ENCODE results near the gene HOXA11. TPM values are rescaled to one million over a fixed set of nuclear protein-coding genes. Genes with fewer than 3 reads are reported as not detected.

The HOXA11 gene
- total RNA-seq, 3 donors from 2014 or later (not counting 1 experiment from before 2014, with no cell fraction given), result not detected

GRCh38 chr7:27182861-27183681 lies 2.0 kb downstream of the HOXA11 start:
- peak; percentile 14 to 23 for DNase-seq
- no peaks in the 10 kb centered on the region for H3K9me3 ChIP-seq (ENCODE audit: control insufficient read depth, insufficient read depth, low read length)
- WGBS (ENCODE audit: insufficient coverage), result 20% methylated on average over 38 of the region's 39 CpGs

GRCh38 chr7:27182285-27182841 lies 2.7 kb downstream of the HOXA11 start:
- H3K36me3 ChIP-seq (ENCODE audit: control insufficient read depth, insufficient read depth, low read length), result no peaks in the 10 kb centered on the region
- peaks cover 80% of the 10 kb centered on the region for H3K27me3 ChIP-seq (ENCODE audit: control insufficient read depth, insufficient read depth, low read length)
- Mint-ChIP-seq H3K4me1 (peaks cover 27 to 37% of the 10 kb centered on the region in 2 donors), H3K9me3 (no peaks in the 10 kb centered on the region), H3K27me3 (ENCODE audit: low read depth in 2 of 2) (peaks cover 68 to 79% of the 10 kb centered on the region in 2 donors), H3K4me3 (peak overlapping the region; percentile 37), H3K36me3 (peaks cover 7% of the 10 kb centered on the region), H3K27ac (no peak overlapping the region)
- H3K9me3 ChIP-seq (ENCODE audit: control insufficient read depth, insufficient read depth, low read length), result no peaks in the 10 kb centered on the region
- intact Hi-C loops (cut with micrococcal nuclease), result no loop called here
- H3K4me1 ChIP-seq (ENCODE audit: control insufficient read depth, insufficient read depth, low read length), result peaks cover 42% of the 10 kb centered on the region
- no peak for DNase-seq
- no peak for ATAC-seq
- no peak for TF ChIP-seq CTCF (IDR thresholded peaks at IDR 0.05)
- 60% methylated on average over 4 of the region's 4 CpGs for WGBS (ENCODE audit: insufficient coverage)
- H3K27ac ChIP-seq (ENCODE audit: low read length), result no peak overlapping the region
- no peak overlapping the region for H3K4me3 ChIP-seq (ENCODE audit: low read length)

More at GRCh38 chr7:27182861-27183681, 2.0 kb downstream of the HOXA11 start:
- intact Hi-C loops (cut with micrococcal nuclease), result no loop called here
- Mint-ChIP-seq H3K27me3 (ENCODE audit: low read depth in 2 of 2) (peaks cover 68 to 78% of the 10 kb centered on the region in 2 donors), H3K9me3 (no peaks in the 10 kb centered on the region), H3K36me3 (peaks cover 7% of the 10 kb centered on the region), H3K27ac (no peak overlapping the region), H3K4me3 (peak overlapping the region; percentile 37), H3K4me1 (peaks cover 32 to 44% of the 10 kb centered on the region in 2 donors)
- peaks cover 49% of the 10 kb centered on the region for H3K4me1 ChIP-seq (ENCODE audit: control insufficient read depth, insufficient read depth, low read length)
- no peak overlapping the region for H3K4me3 ChIP-seq (ENCODE audit: low read length)
- H3K36me3 ChIP-seq (ENCODE audit: control insufficient read depth, insufficient read depth, low read length), result no peaks in the 10 kb centered on the region
- TF ChIP-seq CTCF (IDR thresholded peaks at IDR 0.05), result no peak
- H3K27me3 ChIP-seq (ENCODE audit: control insufficient read depth, insufficient read depth, low read length), result peaks cover 87% of the 10 kb centered on the region
- ATAC-seq, result no peak
- no peak overlapping the region for H3K27ac ChIP-seq (ENCODE audit: low read length)

- H3K36me3 ChIP-seq (ENCODE audit: control insufficient read depth, insufficient read depth, low read length), result no peaks in the 10 kb centered on the region
- DNase-seq (peak in 1 of 2 donors; percentile 12), ATAC-seq (no peak)
- H3K4me3 ChIP-seq (ENCODE audit: low read length), result no peak overlapping the region
- H3K4me1 ChIP-seq (ENCODE audit: control insufficient read depth, insufficient read depth, low read length), result peaks cover 42% of the 10 kb centered on the region
- no peak overlapping the region for H3K27ac ChIP-seq (ENCODE audit: low read length)
- WGBS (ENCODE audit: insufficient coverage), result 86% methylated on average over 3 of the region's 4 CpGs
- Mint-ChIP-seq H3K4me3 (no peak overlapping the region), H3K36me3 (peaks cover 7% of the 10 kb centered on the region), H3K27ac (no peak overlapping the region), H3K4me1 (peaks cover 27 to 37% of the 10 kb centered on the region in 2 donors), H3K27me3 (ENCODE audit: low read depth in 2 of 2) (peaks cover 64 to 74% of the 10 kb centered on the region in 2 donors), H3K9me3 (no peaks in the 10 kb centered on the region)
- H3K27me3 ChIP-seq (ENCODE audit: control insufficient read depth, insufficient read depth, low read length), result peaks cover 74% of the 10 kb centered on the region
- H3K9me3 ChIP-seq (ENCODE audit: control insufficient read depth, insufficient read depth, low read length), result no peaks in the 10 kb centered on the region
- TF ChIP-seq CTCF (IDR thresholded peaks at IDR 0.05), result no peak
- intact Hi-C loops (cut with micrococcal nuclease), result no loop called here
Measured at GRCh38 chr7:27181795-27182275, 3.2 kb downstream of the HOXA11 start.

Measured in natural killer cell (primary cell).